Neural progenitor cell (in vitro differentiated cells): ENCODE data around the gene NADSYN1.

Experiments
- EZH2 ChIP-seq: fragments of 200-600 bp; sonication (generic); IDR thresholded peaks from 2 replicates; pipeline ENCODE4 v1.6.1; 2017; ENCODE audit warnings: antibody characterized with exemption, mild to moderate bottlenecking, moderate library complexity
- EZH2phosphoT487 ChIP-seq: fragments of 200-600 bp; sonication (generic); IDR thresholded peaks from 2 replicates; pipeline ENCODE4 v1.6.1; 2017; ENCODE audit warnings: antibody characterized with exemption
- TF ChIP-seq, protein P1 (sequence below): fragments of 200-600 bp; sonication (generic); IDR thresholded peaks from 2 replicates; pipeline ENCODE4 v1.5.1; 2017; ENCODE audit warnings: antibody characterized with exemption, mild to moderate bottlenecking

- TF ChIP-seq, protein P1, sequence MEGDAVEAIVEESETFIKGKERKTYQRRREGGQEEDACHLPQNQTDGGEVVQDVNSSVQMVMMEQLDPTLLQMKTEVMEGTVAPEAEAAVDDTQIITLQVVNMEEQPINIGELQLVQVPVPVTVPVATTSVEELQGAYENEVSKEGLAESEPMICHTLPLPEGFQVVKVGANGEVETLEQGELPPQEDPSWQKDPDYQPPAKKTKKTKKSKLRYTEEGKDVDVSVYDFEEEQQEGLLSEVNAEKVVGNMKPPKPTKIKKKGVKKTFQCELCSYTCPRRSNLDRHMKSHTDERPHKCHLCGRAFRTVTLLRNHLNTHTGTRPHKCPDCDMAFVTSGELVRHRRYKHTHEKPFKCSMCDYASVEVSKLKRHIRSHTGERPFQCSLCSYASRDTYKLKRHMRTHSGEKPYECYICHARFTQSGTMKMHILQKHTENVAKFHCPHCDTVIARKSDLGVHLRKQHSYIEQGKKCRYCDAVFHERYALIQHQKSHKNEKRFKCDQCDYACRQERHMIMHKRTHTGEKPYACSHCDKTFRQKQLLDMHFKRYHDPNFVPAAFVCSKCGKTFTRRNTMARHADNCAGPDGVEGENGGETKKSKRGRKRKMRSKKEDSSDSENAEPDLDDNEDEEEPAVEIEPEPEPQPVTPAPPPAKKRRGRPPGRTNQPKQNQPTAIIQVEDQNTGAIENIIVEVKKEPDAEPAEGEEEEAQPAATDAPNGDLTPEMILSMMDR, result no peak
- no peak for TF ChIP-seq EZH2
- TF ChIP-seq EZH2phosphoT487, result no peak
Observed at GRCh38 chr11:71458146-71459070, 5.4 kb downstream of the NADSYN1 start.
